HG02840 (cell line): ENCODE results near the gene NHSL2.
"Not testable (repeated sequence)": the region's sequence is repeated elsewhere in the genome, so short reads cannot be mapped to it uniquely, and the experiment has no call there.

Experiments
- ATAC-seq: cut with Tn5 transposase; IDR thresholded peaks from one replicate; pipeline ENCODE4 v1.9.1; 2021; ENCODE audit warnings: mild to moderate bottlenecking, moderate library complexity, moderate number of reproducible peaks; ENCODE audit not compliant: unreplicated experiment, low FRiP score

Gene NHSL2

DNA sequence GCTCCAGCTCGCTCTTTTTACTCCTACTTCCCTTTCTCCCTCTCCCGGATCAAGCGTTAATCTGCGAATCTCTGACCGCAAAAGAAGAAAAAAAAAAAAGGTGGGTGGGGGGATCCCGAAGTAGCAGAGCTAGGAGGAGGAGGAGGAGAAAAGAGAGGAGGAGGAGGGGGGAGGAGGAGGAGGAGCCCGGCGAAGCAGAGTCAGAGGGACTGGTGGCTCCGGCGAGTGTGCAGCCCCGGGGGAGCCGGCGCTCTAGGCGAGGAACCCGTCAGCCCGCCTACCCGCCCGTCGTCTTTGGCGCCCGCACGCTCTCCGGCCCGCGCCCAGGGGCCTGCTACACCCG is at the start of gene NHSL2:
NHSL2 (plus strand) TSS at position 203 of the 343 bp plus-strand sequence.
- ATAC-seq = no peak

DNA sequence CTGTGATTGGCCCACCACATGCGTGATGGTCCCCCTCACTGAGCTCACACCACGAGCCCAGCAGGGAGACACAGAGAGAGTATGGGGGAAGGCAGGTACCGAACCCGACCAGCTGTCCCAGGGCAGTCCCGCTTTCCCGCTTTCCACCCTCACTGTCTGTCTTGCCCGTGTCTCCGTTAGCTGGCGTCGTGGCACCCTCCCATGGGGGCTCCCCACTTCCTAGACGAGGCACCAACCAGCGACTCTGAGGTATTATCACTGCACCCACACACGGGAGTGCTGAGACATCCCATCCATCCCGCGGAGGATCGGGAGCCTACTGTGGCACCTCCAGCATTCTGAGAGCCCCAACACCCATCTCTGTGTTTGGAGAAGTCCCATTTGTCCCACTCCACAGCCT is 43.0 kb upstream of the NHSL2 start:
- ATAC-seq = no peak

DNA sequence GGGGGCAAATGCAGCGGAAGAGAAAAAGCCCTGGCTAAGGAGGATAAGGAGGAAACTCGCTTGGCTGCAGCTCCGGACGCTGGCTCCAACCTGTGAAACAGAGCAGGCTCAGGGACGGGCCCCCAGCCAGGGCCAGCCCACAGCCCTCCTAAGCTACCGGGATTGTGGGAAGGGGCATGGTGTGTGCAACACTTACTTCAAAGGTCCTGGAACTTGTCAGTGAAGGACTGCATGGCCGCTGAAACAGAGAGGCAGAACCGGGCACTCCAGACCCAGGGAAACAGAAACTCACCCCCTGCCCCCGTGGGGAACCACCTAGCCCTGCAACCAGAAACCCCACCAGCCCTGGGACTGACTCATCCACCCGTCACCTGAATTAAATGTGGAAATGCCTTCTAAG is 41.1 kb upstream of the NHSL2 start:
- not testable (repeated sequence) for ATAC-seq

DNA sequence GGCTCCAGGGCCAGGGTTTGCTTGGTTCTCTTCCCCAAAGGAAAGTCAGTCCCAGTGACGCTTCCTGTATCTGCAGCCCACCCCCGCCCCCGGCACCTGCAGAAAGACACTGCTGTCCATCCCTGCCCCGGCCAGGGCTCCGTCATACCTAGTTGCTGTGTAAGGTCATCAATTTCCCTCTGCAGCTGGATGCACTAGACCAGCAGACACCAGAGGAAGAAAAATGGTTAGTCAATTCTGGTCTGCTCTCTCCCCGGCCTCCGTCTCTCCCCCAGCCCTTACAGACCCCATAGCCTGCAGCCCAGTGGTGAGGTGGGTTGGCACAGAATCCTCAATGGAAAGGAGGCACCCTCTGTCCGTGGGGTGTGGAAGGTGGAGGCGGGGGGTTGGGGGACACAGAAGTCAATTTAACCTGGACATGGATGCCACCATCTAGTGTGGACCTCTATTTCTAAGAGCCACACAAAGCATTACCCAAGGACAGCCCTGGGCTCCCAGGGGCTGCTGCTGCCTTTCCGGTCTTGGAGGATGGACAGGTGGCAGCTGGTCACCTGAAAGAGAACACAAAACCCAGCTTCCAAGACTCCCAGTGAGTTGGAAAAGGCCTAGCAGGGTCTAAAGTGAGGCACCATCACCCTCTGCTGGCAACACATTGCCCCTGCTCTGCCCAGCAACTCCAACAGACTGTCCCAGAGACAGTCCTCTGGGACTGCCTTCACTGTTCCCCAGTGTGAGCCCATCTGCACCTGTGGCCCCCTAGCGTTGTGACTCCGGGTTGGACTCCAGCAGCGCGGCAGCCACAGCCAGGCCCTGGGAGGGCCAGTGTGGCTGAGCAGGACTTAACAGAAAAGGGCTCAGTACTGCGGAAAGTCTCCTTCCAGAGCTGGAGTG is 40.2 kb upstream of the NHSL2 start:
- no peak for ATAC-seq

DNA sequence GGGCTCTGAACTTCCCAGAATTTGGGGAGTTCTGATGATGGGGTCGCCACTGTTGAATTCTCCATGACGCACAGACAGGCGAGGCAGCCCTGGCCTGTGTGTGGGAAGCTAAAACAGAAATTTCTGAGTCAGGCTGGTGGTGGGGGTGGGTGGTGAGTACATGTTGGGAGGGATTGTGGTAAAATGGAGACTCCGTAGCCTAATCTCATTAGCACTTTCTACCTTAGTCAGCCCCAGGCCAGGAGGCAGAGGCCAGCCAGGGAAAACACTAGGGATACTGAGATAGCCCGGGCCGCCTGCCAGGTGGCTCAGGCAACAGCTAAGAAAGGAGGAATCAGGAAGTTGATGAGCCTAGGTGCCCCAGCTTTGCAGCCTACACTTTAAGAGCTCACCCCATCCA is 39.3 kb upstream of the NHSL2 start:
- ATAC-seq = no peak

DNA sequence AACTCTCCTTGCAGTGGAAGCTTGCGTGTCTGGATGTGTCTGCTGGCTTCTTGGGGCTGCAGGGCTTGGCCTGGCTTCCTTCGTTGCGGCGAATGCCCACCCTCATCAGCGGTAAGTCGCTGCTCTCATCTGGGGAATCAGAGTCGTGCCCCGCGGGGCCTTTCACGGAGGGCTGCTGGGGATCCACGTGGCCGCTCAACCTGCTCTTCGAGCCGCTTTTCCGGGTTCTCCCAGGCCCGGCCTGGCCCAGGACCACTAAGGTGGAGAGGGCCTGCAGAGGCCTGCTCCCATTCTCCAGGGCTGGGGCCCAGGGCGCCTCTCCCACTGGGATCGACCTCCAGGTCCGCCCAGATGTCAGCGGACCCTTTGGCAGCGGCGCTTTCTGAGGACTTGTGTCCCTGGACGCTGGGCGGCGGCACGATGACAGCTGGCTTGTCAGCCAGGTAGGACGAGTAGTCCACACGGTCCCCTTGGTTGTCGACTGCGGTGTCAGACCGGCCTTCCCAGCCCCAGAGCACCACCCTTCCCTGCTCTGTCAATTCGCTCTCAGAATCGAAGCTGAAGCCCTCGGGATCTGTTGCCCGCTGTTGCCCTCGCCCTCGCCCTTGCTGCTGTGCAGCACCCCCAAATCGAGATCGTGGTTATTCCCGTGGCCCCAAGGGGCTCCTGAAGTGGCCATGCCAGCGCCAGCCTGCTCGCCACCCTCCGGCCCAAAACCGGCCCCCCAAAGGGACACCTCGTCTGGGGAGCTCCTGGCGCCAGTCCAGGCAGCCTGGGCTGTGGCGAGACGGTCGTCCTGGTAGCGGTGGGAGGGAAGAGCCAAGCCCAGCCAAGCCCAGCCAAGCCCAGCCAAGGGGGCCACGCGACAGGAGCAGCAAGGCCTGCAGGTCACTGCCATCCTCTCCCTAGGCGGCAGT is 37.8 kb upstream of the NHSL2 start:
- no peak for ATAC-seq

DNA sequence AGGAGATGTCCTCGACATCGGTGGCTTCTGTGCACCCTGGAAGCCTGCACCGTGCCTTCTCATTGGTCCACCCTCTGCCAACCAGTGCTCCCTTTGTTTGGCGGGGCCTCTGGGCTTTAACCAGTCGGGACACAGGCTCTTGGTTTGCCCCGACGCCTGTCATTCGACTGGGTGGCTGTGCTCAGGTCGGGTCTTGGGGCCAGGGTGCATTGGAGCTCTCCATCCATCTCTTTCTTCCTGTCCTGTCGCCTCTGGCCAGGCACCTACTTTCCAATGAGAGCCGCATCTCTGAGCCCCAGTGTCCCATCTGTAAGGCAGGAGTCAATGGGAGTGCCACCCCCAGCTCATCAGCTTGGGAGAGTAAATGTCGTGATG is 37.2 kb upstream of the NHSL2 start:
- no peak for ATAC-seq

DNA sequence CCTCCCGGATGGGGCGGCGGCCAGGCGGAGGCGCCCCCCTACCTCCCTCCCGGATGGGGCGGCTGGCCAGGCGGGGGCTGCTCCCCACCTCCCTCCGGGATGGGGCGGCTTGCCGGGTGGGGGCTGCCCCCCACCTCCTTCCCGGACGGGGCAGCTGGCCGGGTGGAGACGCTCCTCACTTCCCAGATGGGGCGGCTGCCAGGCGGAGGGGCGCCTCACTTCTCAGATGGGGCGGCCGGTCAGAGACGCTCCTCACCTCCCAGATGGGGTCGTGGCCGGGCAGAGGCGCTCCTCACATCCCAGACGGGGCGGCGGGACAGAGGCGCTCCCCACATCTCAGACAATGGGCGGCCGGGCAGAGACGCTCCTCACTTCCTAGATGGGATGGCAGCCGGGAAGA is 33.8 kb upstream of the NHSL2 start:
- not testable (repeated sequence) for ATAC-seq

DNA sequence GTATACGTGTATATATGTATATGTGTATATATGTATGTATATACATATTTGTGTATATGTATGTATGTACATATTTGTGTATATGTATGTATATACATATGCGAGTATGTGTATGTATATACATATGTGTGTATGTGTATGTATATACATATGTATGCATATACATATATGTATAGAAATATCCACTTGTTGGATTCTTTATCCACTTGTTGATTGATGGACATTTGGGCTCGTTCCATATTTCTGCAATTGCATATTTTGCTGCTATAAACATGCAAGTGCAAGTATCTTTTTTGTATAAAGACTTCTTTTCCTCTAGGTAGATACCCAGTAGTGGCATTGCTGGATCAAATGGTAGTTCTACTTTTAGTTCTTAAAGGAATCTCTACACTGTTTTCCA is 25.5 kb upstream of the NHSL2 start:
- ATAC-seq = no peak

DNA sequence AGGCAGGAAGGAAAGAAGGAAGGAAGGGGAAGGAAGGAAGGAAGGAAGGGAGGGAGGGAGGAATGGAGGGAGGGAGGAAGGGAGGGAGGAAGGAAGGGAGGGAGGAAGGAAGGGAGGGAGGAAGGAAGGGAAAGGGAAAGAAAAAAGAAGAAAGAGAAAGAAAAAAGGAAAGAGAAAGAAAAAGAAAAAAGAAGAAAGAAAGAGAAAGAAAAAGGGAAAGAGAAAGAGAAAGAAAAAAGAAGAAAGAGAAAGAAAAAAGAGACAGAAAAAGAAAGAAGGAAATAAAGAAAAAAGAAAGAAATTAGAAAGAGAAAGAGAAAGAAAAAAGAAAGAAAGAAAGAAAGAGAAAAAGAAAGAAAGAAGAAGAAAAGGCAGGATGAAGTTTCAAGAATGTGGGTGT is 15.0 kb upstream of the NHSL2 start:
- ATAC-seq = no peak

DNA sequence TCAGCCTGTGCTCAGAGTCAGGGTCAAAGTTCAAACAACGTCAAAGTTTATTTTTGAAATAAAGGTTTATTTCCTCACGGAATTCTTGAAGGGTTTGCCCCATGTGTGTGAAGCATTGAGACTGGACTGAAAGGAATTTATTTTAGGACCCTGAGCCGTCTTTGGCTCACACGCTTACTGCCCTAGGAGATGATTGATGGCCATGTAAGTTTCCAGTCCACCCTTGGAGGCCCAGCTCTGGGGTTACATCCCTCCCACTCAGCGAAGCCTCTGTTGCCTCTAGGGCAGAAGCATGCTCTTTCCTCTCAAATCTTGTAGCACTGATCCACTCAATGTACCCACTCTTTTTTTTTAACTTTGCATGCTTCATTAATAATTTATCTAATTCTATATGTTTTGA is 4.5 kb upstream of the NHSL2 start:
- ATAC-seq = no peak

DNA sequence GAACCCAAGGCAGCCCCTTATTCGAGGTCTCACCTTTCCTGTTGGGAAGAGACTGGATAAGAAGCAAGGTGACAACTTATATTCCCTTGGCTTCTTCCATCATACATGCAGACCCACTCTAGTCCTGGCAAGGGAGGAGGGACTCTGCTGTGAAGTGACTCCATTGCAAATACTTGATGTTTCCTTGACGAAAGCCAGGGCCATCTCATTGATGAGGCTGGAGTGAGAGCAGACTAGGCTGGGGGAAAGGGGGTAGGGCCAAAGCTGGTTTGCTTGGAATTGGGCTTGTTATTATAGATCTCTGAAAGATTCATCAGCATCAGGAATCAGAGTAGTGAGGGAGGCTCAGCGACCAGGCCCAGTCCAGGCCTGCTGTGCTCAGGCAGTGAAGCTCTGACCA is 2.3 kb upstream of the NHSL2 start:
- ATAC-seq = no peak

DNA sequence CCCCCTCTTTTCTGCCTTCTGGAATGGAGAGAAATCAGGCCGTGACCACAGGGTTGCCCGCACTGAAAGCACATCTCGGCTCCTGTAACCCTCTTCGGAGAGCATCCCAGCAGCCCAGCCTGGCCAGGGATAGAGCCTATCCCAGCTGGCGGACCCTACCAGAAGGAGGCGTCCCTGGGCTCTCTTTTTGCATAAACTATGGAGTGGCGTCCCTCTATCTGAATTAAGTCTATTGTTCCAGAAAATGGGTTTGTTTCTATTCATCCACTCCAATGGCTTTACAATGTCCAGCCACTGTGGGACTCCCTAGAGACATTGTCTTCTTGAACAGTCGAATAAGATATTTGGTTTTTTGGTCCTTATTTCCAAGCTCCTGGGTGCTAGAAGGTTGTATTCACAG is 689 bp upstream of the NHSL2 start:
- ATAC-seq = no peak

DNA sequence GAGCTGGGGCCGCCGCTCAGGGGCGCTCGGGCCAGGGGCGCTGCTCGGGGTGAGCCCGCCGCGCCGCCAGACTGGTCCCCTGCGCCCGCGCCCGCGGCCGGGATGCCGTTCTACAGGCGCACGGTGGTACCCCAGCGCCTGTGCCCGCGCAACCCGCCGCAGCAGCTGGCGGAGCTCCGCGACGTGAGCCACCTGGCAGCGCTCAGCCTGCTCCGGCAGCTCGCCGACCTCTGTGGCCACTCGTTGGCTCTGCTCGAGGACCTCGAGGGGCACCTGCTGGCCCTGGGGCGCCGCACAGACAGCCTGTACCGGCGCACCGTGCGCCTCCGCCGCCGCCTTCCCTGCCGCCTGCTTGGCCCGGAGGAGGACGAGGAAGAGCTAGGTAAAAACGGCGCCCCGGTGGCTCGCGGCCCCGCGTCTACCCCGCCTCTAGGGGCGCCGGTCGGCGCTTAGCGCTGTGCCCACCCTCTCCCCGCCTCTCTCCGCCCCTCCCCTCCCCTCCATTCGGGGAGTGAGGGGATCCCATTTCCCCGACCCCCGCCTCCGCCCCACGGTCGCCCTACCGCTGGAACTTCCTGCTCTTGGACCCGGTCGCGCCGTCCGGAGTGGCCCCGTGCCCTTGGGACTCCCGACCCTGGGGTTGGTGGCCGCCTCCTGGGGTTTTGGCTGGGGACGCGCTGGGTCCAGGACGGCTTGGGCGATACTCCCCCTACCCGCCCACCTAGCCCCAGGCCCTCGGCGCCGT is 513 bp downstream of the NHSL2 start:
- no peak for ATAC-seq

DNA sequence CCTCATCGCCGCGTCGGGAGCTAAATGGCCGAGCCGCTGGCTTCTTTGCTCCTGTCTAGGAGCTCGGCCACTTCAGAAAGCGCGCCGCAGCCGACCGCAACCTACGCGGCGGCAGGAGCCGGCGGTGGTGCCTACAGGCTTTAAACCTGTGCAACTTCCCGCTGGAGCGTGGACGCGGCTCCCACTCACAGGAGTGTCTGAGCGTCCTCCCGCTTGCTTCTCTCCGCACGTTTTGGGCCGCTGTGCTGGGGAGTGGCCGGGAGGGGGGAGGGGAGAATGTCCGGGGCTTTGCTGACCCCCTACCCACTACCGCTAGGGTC is 1.0 kb downstream of the NHSL2 start:
- ATAC-seq = no peak

DNA sequence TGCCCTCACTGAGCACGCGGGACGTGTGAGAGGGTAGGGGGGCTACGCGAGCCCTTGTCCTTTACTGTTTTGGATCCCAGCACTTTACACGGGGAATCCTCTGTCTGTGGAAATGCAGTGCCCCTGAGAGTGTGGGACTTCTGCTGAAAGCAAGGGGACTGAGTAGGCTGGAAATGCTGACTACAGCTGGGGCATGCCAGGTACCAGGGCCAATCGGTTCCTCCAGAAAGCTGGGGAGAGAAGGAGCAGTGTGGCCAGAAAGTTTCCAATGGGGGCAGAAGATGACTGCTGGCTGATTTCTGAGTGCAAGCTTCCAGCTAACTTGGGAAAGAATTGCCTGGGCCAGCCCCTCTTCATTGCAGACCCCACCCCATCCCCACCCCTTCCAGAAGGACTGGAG is 1.5 kb downstream of the NHSL2 start:
- ATAC-seq = no peak

DNA sequence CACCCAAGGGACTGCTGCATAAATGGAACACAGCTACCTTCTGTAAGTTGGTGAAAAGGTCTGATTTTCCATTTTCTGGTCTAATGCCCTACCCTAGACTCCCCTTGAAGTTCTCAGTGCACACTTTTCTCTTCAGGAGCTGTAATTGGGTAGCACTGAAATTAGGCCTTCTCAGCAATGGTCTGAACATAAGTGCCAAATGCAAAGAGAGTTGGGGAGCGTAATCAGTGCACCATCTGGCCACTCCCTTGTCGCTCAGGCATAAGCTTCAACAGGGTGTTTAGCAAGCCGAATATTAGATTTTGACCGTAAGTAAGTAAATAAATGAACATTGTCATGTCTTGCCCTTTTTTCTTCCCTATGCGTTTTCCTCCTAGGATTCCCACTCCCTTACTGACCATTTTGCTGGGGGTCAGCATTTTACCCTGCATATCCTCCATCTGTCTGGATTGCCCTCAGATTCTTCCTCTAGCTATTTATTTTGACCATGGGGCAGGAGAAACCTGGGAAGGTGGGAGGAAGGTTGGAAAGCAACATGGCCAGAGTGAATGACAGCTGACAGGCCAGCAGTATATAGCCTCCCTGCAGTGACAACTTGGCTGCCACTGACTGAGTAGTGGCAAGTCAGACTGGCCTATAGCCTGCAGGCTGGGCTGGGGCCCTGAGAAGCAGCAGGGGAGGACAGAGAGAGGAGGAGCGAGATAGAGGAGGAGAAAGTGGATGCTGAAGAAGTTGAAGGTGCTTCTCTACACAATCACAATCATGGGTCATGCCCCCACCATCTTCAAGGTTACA is 2.7 kb downstream of the NHSL2 start:
- no peak for ATAC-seq

DNA sequence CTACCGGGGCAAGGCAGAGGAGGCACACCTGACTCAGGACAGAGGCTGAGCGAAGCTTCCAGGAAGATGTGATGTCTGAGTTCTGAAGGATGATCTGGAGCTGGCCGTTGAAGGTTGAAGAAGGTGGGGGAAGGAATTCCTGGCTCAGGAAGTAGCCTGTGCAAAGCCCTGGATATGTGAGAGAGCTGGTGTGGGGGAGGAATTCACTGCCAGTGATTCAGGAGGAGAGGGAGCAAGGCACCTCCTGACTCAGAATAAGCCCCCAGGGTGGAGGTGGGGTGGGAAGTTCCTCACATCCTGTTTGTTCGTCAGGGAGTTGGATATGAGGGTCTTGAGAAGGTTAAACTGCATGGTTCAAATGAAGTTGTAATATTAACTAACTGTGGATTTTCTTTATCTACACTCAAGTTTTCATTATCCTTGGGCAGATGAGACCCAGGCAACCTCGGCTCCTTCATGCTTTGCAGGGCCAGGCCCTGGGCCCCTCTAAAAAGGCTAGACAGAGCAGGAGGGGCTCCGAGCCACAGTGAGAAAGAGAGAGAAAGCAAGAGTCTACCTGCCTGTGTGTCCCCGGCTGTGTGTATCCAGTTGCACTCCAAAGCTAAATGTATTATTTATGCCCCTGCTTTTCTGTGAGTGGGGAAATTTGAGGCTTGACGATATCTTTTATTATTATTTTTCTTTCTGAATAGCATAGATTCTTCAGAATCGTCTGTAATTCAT is 7.1 kb downstream of the NHSL2 start:
- ATAC-seq = no peak

DNA sequence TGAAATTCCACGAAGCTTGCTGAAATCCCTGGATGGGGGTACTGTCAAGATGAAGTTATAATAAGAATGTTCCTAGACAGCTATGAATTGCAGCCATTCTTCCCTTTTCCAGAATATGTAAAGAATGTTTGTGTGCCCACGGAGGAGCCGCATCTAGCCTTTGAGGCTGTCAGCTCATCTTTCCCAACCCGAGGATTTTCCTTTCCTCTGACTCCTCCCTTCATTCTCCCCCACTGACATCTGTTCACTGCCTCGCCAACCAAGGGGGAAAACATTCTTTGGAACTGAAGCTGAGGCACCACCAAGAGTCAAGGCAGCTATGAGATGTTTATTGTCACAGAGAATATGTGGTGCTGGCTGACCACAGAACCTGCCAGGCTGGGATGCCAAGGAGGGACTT is 8.8 kb downstream of the NHSL2 start:
- ATAC-seq = no peak

DNA sequence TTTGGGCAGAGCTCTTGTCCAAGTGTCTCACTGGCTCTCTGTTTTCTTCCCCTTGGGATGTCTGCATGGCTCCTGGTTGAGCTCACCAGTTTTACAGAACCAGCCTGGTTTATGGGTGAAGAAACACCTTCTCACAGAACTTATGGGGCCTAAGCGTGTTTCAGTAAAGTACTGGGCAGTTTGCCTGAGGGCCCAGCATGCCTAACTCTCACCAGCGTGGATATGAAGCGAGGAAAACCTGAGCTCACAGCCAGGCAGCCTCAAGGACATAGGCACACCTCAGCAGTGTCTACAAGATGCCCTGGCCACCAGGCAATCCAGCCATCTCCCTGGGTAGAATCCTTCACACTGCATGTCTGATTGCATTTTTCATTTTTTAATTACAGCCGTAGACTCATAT is 9.2 kb downstream of the NHSL2 start:
- ATAC-seq = no peak
